ENCODE data around the gene PAPPA2. TPM values are rescaled to one million over a fixed set of nuclear protein-coding genes. Genes with fewer than 3 reads are reported as not detected.

Gene PAPPA2
- total and polyA plus RNA-seq, 9 of the 15 experiments (the other 6 are each of a cell fraction or from before 2014, with no cell fraction given): 0.01 to 0.15 (median 0.05) TPM; not detected in 2

- H3K9ac ChIP-seq (ENCODE audit: insufficient read depth in 1 of 2, low read depth in 2 of 2, low read length in 2 of 2): no peak overlapping the region
- no peak overlapping the region for H3K4me3 ChIP-seq
- FAIRE-seq (no peak), ATAC-seq (no peak), DNase-seq (ENCODE audit: extremely low read depth in 1 of 4, low spot score in 3 of 4) (no peak)
- intact Hi-C loops (cut with micrococcal nuclease): no loop called here
- no peaks in the 10 kb centered on the region for H3K9me1 ChIP-seq (ENCODE audit: control insufficient read depth, insufficient read depth, low read length)
- H3K4me2 ChIP-seq (ENCODE audit: insufficient read depth, low read length): no peak overlapping the region
- ChIA-PET CTCF (ENCODE audit: low intra/inter-chr PET ratio) (no interaction called here), POLR2A (no interaction called here)
- no peaks in the 10 kb centered on the region for H3K9me3 ChIP-seq (replicated peaks; ENCODE audit: control insufficient read depth, insufficient read depth, low read depth, low read length)
- BruUV-seq (replicated peaks): no TSS peak
- no peaks in the 10 kb centered on the region for H4K20me1 ChIP-seq (replicated peaks; ENCODE audit: control insufficient read depth, insufficient read depth, low read length)
- H3K4me1 ChIP-seq (replicated peaks in 1 of 2; ENCODE audit: control insufficient read depth in 2 of 2, insufficient read depth in 2 of 2, low read length in 2 of 2): no peaks in the 10 kb centered on the region
- H3K79me2 ChIP-seq (ENCODE audit: control insufficient read depth, insufficient read depth, low read length): no peaks in the 10 kb centered on the region
- H3K36me3 ChIP-seq (ENCODE audit: control insufficient read depth, insufficient read depth, low read length): no peaks in the 10 kb centered on the region
- 2% methylated on average over 7 of the region's 7 CpGs for WGBS (ENCODE audit: insufficient coverage, low coverage, missing lambda C conversion rate)
- no peak overlapping the region for H3K27ac ChIP-seq (ENCODE audit: extremely low read depth, low read depth, low read length)
- H2AFZ ChIP-seq (ENCODE audit: low read depth, low read length): no peak overlapping the region
- in situ Hi-C loops (cut with MboI): no loop called here
- H3K27me3 ChIP-seq (ENCODE audit: control insufficient read depth in 2 of 2, insufficient read depth in 2 of 2, low read length in 2 of 2): no peaks in the 10 kb centered on the region
- TF ChIP-seq OTX1 (CRISPR knock-in tag; IDR thresholded peaks at IDR 0.05) (no peak), ZBTB43 (CRISPR knock-in tag; IDR thresholded peaks at IDR 0.05) (no peak), RHOXF2B (CRISPR knock-in tag; conservative IDR thresholded peaks at IDR 0.05) (no peak), KDM5B (IDR thresholded peaks at IDR 0.05; ENCODE audit: insufficient replicate concordance, low read depth, low read length) (no peak), CBX2 (IDR thresholded peaks at IDR 0.05; ENCODE audit: insufficient read depth, low read length, poor library complexity, severe bottlenecking) (no peak), CHD1 (IDR thresholded peaks at IDR 0.05; ENCODE audit: low read length) (no peak), HDAC1 (IDR thresholded peaks at IDR 0.05) (no peak), TAF7 (tag; IDR thresholded peaks at IDR 0.05) (no peak), RBM15 (IDR thresholded peaks at IDR 0.05; ENCODE audit: insufficient read depth, low read length) (no peak), ARNT (IDR thresholded peaks at IDR 0.05) (no peak), CTCFL (IDR thresholded peaks at IDR 0.05; ENCODE audit: borderline replicate concordance, insufficient read depth, low read depth, low read length, poor library complexity, severe bottlenecking) (no peak), AFF4 (CRISPR knock-in tag; IDR thresholded peaks at IDR 0.05) (no peak), ZNF124 (CRISPR knock-in tag; IDR thresholded peaks at IDR 0.05) (no peak), DACH1 (IDR thresholded peaks at IDR 0.05; ENCODE audit: partially characterized antibody) (no peak), FOXJ3 (CRISPR knock-in tag; IDR thresholded peaks at IDR 0.05) (no peak), RUNX1 (IDR thresholded peaks at IDR 0.05; ENCODE audit: low read depth) (no peak), FIP1L1 (IDR thresholded peaks at IDR 0.05; ENCODE audit: low read depth, low read length, poor library complexity, severe bottlenecking) (no peak)
Observed at GRCh38 chr1:176469450-176470010, 6.6 kb downstream of the PAPPA2 start.
